Stimulated activated CD4-positive, alpha-beta T cell treated with anti-CD3 and anti-CD28 coated beads, Interleukin-1b, Interleukin-23, amount 100 ng/mL, for 24 hours (primary cell): ENCODE results near the gene SPZ1.
"Not testable (repeated sequence)": the region's sequence is repeated elsewhere in the genome, so short reads cannot be mapped to it uniquely, and the experiment has no call there.

ENCODE experiments used
- DNase-seq, 4 experiments: peaks; one replicate each; pipeline ENCODE4 v3.0.0-alpha.2; 2020; ENCODE audit warnings: low read depth in 4 of 4, low spot score in 1 of 4

The SPZ1 gene

DNA sequence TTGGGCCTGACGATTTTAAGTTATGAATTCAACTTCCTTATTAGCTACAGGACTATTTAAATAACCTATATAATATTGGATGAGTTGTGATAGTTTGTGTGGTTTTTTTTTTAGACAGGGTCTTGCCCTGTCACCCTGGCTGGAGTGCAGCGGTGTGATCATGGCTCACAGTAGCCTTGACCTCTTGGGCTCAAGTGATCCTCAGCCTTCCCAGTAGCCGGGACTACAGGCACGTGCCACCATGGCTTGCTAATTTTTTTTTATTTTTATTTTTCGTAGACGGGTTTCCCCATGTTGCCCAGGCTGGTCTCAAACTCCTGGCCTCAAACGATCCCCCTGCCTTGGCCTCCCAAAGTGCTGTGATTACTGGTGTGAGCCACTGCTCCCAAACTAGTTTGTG, 17.6 kb downstream of the SPZ1 start:
- no peak for DNase-seq

DNA sequence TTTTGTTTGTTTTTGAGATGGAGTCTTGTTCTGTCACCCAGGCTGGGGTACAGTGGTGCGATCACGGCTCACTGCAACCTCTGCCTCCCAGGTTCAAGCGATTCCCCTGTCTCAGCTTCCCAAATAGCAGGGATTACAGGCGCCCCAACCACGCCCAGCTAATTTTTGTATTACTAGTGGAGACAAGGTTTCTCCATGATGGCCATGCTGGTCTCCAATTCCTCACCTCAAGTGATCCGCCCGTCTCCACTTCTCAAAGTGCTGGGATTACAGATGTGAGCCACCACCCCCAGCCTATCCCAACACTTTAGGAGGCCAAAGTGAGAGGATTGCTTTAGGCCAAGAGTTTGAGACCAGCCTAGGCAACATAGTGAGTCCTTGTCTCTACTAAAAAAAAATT, 19.3 kb downstream of the SPZ1 start:
- no peak for DNase-seq

DNA sequence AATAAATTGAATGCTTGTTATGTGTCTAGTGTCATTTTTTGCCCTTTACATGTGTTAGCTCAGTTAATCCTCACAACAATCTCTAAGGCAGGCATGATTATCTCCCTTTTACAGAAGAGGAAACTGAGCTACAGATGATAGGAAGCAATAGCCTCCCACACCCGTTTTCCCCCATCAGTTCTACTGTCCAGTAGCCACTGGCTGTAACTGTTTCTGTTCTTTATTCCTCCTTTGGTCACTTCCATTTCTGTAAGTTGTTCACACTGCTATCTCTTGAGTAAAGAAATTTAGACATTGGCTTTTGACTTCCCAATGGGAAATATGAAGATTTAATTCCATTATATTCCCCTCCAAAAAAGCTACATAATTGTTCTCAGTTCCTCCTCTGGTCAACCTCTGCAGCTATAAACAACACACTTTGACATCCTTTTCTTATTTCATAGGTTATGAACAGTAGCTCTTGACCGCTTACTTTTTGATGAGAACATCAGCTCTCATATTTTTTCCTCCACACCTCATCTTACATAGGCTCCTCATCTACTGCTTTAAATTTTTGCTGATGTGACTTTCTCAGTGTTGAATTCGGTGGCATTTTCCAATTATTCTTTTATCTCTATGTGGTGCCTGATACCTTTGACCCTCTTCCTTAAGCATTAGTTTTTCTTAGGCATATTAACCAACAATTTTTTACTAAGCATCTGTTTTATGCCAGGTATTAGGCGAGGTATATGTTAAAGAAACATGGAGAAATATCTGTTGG, 21.4 kb downstream of the SPZ1 start:
- no peak for DNase-seq

GRCh38 chr5:80343067-80343466, 23.3 kb downstream of the SPZ1 start:
- no peak for DNase-seq

DNA sequence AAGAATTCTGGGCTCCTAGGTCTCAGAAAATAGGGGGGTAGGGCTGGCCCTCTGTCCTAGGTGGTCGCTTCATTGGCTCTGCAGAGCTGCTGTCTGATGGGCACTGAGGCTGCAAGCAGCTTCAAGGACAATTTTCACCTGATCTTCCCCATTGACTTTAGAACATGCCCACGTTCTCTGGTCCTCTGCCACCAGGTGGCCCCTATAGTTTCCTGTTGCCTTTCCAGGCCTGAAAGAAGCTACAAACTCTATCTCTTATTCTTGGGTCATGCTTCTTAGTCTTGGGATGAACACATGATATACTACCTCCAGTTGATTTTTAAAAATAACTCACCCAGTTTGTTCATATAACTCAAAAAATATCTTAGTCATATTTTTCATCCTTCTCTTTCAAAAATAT, 26.3 kb downstream of the SPZ1 start:
- DNase-seq, result peak in 1 of 4 experiments; percentile 6

DNA sequence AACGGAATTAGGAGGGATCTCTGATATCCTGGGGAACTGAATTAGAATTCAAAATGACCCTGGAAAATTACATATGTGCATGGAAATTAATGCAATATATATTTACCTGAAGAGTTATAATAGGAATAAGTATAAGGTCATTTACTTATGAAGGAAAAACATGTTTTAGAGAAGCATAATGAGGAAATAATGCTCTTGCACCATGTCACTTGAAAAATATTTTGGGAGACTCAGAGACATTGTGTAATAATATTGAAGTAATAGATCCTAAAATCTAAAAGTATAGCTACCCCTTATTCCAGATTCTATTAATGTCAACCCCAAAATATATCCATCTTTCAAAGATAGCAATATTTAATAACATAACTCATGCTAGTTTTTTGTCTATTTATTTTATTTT, 28.4 kb downstream of the SPZ1 start:
- DNase-seq, result no peak

DNA sequence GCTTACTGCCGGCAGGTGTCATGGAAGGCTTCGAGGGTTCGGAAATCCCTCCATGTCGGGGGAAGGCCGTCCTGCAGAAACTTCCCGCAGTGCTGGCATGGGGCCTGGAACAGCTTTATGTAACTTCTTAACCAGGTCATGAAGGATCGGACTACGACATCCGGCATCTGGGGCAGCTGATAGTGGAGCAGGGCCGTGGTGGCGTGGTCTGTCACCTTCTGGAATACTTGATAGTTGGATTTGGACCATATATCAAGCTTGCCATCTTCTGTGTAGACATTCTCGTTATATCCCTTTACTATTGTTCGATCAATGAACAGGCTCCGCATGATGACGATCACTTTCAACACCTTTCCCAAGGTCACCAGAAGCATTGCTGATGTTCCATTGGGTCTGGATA, 31.2 kb downstream of the SPZ1 start:
- DNase-seq, result not testable (repeated sequence)

GRCh38 chr5:80355686-80356085, 35.9 kb downstream of the SPZ1 start:
- DNase-seq, result no peak

DNA sequence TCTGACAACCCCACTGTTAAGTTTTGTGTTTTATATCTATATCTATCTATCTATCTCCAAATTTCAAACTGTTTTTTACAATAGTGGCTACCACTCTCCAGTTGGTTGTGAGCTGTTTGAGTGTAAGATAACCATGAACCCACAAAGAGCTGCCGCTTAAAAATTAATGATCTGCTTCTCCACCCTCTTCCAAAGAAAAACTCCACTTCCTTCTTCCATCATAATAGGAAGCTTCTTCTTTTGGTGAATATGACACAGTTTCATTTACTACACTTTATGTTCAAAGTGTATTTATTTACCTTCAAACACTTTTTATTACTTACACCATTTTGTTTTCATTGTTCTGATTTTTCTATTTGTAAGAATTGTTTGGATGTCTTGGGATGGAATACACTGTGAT, 37.9 kb downstream of the SPZ1 start:
- no peak for DNase-seq

DNA sequence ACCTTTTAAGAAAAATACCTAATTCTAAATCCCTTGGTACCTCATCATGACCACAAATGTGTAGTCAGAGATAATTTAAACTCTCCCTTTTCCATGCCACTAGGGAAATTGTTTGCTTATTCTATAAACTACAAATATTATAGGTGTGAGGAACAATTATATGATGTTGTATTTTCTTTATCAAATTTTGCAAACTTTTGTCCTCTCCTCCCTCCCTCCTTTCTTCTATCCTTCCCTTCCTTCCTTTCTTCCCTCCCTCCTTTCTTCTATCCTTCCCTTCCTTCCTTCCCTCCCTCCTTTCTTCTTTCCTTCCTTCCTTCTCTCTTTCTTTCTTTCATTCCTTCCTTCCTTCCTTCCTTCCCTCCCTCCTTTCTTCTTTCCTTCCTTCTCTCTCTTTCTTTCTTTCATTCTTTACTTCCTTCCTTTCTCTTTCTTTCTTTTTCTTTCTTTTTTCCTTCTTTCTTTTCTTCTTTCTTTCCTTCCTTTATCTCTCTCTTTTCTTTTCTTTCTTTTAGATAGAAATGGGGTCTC, 41.2 kb downstream of the SPZ1 start:
- no peak for DNase-seq

DNA sequence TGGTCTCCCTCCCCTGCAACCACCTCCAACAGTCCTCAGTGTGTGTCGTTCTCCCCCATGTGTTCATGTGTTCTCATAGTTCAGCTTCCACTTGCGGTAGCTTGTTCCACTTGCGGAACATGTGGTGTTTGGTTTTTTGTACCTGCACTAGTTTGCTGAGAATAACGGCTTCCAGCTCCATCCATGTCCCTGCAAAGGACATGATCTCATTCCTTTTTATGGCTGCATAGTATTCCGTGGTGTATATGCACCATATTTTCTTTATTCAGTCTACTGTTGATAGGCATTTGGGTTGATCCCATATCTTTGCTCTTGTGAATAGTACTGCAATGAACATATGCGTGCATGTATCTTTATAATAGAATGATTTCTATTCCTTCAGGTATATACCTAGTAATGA, 45.1 kb downstream of the SPZ1 start:
- DNase-seq, result no peak

DNA sequence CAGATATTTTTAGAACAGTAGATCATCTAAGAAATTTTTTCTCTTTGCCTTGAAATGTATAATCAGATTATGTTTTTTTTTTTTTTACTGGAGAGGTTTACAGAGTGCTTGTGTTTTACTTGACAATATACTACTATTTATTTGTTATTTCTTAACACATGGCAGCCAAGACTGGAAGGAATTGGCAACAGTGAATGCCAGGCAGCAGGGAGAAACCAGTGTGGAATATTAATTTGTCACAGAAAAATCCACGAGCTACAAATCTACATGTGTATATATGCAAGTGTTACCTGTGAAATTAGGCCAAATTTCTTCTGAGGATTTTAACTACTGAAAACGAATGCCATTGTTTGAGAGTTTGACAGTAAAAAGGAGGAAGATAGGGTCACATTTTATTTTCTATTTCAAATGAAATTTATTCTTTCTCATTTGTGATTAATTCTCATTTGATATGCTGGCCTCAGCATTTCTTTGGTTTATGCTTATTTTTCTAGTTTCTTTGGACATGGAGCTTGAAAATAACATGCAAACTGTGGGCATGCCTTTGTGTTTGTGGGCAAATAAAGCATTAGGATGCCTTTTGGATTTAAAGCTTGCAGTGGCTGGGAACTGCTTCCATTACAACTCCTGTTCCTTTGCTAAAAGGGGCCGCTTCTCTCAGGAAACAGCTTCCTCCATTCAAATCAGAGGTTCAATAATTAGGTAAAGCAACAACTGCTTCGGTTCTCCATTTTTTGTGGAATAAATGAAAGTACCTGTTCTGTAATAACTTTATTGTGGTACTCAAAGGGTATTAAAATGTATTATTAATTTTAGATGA, 49.1 kb downstream of the SPZ1 start:
- no peak for DNase-seq

DNA sequence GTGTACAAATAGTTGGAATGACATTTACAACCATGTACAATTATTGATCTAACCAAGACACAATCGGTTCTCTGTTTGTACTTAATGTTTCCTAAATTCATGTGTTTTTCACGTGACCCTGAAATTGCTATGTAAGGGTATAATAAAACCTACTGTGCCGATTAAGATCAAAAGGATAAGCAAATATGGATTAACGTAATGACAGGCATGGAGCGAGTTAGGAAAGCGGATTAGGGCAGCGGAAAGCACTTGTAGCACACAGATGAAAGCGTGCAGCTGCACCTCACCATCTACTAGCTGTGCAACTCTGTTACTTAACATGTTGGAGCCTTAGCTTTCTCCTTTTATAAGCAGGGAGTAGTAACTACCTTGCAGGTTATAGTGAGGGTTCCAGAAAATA, 49.7 kb downstream of the SPZ1 start:
- DNase-seq, result no peak

DNA sequence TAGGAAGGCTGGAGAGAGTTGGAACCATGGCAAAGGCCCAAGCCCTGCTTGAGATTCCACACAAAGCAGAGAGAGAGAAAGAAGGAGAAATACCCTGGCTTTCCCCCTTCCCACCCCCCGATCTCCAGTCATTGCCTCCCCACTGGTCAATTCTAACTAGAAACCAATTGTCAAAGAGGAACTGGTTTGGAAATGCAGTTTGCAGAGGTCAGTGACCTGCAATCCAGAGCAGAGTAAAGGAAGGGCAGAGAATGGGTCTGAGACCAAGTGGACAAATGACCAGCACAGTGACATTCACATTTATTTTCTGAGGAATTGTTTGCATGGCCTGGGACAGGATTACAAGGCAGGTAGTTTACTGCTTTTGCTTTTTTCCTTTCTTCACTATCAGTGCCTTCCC, 50.6 kb downstream of the SPZ1 start:
- DNase-seq, result no peak
